GM19397 (cell line): ENCODE results near the gene OGA.
"Not testable (repeated sequence)": the region's sequence is repeated elsewhere in the genome, so short reads cannot be mapped to it uniquely, and the experiment has no call there.

ENCODE experiments used
- ATAC-seq: cut with Tn5 transposase; IDR thresholded peaks from one replicate; pipeline ENCODE4 v1.9.1; 2021; ENCODE audit warnings: mild to moderate bottlenecking, moderate library complexity; ENCODE audit not compliant: unreplicated experiment

The OGA gene

GRCh38 chr10:101807158-101807557, 11.1 kb downstream of the OGA start:
- ATAC-seq: no peak

DNA sequence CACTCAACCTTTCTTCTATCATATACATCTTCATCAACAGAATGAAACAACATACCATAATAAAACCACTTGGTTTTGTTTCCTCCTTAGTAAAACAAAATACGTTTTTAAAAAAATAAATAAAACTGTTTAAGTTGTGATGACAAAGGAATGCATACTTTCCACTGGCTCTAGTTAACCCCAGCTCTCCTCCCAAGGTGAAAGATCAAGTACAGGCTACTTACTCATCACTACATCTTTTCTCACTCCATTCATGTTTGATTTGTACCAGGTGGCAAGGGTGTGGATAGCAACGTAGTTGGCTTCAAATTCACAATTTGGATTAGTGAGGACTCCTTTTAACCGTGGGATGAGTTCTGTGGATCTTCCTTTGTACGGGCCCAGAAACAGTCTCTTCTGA, 14.7 kb downstream of the OGA start:
- ATAC-seq: no peak

DNA sequence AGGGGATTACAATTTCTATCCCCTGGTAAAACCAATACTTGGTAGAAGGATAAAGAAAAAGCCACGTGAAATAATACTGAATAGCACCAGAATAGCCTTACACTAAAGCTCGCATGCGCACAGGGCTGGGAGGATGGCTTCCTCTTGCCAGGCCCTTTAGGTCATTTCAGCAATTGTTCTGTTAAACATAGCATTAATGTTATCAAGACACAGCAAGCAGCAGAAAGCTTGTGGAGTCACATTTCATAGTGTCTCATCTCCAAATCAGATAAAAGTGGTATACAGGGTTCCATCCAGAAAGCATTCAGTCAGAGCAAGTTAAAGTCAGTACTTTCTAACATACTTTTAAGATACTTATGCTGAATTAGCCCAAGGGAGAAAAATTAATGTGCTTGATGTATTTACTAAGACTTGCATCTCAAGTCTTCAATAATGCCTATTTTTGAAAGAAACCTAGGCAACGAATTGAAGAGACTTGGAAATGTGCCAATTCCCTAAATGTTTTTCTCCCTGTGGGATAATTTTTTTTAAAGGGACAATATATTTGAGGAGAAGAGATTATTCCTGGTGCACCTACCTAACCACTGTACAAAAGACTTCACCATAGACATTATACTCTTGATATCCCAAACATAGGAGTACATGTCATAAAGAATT, 20.7 kb downstream of the OGA start:
- ATAC-seq: no peak

DNA sequence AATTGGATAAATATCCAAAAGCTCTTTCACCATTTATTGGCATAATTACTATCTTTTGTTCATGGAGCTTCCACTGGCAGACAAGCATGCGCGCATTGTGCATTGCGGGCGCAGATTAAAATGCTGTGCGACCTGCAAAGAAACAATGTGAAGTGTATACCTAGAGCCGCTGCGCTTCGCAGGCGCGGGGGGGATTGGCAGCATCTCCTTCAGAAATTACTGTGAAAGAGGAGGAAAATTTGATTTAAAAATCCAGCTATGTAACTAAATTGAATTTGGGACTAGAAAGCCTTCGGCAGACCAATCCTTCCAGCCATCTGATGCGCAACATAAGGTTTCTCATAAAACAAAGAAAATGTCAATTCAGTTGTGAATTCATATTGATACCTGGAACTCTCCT, 24.7 kb downstream of the OGA start:
- ATAC-seq: no peak

- no peak for ATAC-seq
These were observed 28.6 kb downstream of the OGA start for GRCh38 chr10:101789686-101790085.

DNA sequence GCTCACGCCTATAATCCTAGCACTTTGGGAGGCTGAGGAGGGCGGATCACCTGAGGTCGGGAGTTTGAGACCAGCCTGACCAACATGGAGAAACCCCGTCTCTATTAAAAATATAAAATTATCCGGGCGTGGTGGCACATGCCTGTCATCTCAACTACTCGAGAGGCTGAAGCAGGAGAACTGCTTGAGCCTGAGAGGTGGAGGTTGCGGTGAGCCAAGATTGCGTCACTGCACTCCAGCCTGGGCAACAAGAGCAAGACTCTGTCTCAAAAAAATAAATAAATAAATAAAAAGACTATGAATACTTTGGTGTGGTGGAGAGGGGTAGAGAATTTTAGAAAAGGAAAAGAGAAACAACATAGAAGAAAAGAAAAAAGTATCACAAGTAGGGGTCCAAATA, 29.0 kb downstream of the OGA start:
- ATAC-seq: not testable (repeated sequence)

- ATAC-seq: no peak
These were observed 32.4 kb downstream of the OGA start for GRCh38 chr10:101785801-101786200.

DNA sequence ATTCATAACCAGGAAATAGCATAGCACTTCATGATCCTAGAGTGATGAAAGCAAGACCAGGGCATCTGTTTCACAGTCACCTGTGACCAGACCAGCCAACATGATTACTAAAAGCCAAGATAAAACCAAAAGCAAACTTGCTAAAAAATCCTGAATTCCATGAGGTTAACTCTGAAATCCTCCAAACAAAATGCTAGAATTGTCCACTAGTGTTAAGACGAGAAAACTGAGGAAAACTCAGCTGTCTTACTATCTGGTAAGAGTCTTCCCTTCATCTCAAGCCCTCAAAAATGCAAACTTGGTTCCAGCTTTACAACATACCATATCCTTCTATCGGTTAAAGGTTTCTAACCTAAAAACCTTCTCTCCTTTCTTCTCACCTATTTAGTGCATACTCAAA, 33.7 kb downstream of the OGA start:
- ATAC-seq: no peak

DNA sequence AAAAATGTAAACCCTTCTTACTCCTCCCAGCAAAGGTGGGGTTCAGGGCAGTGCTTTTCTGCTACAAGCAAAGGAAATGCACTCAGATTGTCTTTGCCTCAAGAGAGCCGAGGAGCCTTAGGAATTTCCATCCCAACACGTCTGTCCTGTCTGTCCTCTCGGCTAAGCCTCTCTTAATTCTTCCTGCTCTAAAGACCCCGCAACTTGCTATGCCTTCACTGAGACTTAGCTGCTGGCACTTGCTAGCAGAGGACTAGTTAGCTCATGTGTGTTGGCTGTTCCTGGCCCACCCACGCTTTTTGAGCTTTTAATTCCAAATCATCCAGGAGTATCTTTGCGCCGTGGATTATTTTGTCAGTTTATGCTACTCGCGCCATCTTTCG, 34.5 kb downstream of the OGA start:
- ATAC-seq: no peak

DNA sequence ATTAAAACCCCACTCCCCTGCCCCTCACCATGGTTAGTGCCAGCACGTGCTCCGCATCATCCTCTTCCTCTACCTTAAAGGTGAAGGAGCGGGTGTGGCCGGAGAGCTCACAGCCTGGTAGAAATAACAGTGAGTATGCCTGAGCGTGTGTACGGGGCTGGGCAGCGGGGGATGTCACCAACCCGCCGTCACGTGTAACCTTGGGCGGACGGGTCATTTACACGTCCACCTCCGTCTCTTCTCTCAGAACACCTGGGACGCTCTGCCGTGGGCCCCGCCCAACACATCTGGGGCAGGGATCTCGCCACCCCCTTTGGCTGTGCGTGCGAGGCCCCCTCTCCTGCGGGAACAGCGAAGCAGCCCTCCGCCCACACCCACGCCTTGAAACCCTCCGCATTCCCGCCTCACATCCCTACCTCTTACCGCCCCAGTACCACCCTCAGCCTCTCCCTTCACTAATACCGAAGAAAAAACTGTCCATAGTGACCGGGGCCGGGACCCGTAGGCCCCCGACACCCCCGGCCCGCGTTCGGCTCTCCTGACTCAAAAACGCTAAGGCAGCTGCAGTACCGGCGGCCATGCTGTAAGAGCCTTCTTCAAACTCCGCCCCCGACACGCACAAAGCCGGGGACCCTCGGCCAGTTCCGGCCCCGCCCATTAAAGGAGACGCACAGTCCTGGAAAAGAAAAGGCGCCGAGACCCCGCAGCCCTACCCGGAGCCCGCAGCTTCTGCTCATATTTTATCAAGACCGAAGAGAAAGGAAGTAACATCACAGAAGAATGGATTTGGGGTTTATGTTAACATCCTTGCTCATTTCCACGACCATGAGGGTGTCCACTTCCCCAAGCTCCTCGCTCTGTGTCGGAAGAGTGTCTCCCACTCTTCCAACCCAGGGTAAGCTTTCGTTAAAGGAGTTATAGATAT, 35.2 kb downstream of the OGA start, which contains the start of gene NPM3:
TSS of gene NPM3 (minus strand) at position 636 of the 925 bp plus-strand sequence. CDS start at position 580, 56 bp downstream.
- peak; percentile 55 for ATAC-seq

DNA sequence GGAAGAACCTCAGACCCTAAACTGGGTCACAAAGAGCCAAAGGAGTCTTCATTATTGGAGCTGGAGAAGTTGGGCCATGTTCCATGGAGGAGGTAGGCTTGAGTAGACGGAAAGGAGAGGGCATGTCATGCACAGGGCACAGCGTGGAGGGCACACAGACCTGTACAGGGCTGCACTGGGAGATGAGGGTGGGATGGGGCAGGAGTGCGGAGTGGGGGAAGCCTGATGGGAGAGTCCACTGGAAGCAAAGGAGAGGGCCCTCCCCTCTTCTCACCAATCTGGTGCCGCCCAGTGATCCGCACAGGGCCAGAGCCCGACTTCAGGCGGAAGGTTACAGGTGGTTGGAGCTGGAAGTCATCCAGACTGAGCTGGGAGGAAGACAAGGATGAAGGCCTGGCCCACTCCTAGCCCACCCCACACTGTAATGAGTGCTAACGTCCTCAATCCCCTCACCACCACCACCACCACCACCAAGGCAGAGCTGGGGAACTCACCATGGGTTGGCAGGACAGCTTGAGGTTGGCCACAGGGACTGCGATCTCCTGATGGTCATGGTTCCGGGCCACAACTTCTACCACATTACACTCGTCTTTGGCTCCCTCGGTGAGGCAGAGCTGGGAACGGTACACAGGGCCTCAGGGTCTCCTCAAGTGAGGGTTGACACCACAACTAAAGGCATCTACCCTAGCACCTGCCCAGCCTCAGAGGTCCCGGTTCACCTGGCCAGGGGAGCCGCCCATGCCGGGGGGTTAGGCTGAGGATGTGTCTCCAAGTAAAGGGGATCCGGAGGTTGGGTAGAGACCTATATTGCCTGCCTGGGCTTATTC, 36.0 kb downstream of the OGA start:
- no peak for ATAC-seq

DNA sequence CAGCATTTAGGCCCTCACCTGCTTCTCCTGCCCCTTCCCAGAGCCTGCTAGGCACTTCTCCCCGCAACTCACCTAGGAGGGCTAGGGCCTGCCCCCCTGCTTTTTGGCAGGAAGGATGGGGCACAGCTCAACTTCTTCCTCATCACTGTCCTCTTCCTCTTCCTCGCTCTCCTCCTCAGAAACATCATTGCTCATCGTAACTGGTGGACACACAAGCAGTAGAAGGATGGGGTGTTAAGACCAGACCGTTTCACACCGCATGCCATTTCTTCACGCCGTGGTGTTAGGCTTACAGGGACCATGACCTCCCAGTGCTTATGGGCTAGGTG, 36.6 kb downstream of the OGA start:
- ATAC-seq: no peak

GRCh38 chr10:101780818-101781654, 37.2 kb downstream of the OGA start:
- ATAC-seq: no peak

GRCh38 chr10:101780187-101780817, 37.9 kb downstream of the OGA start:
- no peak for ATAC-seq

DNA sequence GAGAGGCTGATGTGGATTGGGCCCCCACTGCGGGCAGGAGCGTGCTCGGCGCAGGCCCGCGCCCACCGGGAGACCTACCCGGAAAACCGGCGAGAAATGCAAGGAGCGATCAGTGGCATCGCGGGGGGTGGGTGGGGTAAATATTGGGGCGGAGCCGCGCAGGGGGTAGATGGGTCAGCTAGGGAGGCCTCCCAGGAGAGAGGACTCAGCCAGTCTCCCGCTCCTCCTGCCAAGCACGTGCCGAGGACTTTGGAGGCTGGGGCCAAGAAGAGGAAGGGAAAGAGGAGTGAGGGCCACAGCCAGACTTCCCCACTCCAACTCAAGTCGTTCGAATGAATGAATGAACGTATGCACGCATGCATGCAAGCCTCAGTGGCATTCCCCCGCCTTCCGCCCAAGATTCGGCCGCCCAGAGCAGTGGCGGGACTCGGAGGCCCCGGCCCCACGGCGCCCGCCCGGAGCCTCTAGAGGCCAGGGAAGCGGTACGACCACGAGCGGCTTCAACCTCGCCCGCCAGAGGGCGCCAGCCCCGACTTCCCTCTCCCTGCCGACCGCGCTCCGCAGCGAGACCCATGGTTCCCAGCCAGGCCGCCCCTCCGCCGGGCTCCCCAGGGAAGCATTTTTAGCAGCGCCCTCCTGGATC, 38.6 kb downstream of the OGA start:
- no peak for ATAC-seq

- no peak for ATAC-seq
These were observed 39.3 kb downstream of the OGA start for GRCh38 chr10:101778781-101779543.

DNA sequence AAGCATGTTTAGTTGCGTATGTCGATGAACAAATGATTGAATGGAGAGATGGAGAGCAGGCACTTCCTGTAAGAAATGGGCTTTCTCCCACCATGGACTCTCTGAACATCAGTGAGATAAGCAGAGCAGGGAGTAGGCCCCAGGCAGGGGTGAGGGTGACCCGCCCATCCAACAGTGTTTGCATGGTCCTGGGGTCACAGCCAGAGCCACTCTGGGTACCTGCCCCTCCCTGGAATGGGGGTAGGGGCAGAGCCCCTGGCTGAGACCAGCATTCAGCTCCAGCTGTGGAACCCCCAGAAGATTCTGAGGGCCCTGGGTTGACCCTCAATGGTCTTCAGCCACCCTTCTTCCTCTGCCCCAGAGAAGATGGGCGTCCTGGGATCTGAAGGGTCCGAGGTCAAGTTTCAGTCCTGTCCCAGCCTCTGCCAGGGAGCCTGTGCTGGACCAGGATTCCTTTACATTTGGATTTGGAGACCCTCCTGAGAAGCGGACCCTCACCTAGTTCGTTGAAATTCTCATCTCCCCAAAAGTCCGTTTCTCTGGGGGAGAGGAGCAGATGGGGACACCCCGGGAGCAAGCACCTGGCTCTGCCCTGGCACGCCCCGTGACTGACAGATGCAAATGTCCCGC, 40.0 kb downstream of the OGA start:
- ATAC-seq: no peak

- ATAC-seq: no peak
These were observed 40.6 kb downstream of the OGA start for GRCh38 chr10:101777619-101778145.
